ENCODE measurements around the gene A3GALT2. TPM values are rescaled to one million over a fixed set of nuclear protein-coding genes. Genes with fewer than 3 reads are reported as not detected.

Gene A3GALT2
- total RNA-seq, 2 donors from 2014 or later, result 0.24 TPM; not detected in 1

GRCh38 chr1:33286451-33287185 lies 34.3 kb downstream of the A3GALT2 start:
- no peak for DNase-seq (ENCODE audit: low spot score)

DNA sequence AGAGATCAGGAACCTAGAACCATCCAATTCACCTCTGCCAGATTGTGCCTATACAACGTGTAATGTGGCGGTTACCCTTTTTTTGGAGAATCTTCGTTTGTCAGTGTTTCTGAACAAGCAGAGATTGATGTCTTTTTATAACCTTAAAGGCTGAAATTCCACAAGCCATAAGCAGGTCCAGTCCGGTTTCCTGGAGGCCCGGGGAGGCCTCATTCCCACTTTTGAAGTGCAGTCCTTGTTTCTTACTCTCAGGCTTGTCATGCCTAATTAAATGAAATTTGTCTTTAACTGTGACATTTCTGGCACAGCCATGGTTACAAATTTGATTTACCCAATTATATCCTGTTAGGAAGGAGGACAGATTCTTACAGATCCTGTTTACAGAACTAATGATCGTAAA lies 36.8 kb downstream of the A3GALT2 start:
- DNase-seq (ENCODE audit: low spot score), result no peak
- intact Hi-C loops (cut with DNase I), result no loop called here

More at GRCh38 chr1:33286451-33287185, 34.3 kb downstream of the A3GALT2 start:
- intact Hi-C loops (cut with DNase I), result no loop called here

GRCh38 chr1:33282791-33283190 lies 38.1 kb downstream of the A3GALT2 start:
- intact Hi-C loops (cut with DNase I), result no loop called here
- no peak for DNase-seq (ENCODE audit: low spot score)

DNA sequence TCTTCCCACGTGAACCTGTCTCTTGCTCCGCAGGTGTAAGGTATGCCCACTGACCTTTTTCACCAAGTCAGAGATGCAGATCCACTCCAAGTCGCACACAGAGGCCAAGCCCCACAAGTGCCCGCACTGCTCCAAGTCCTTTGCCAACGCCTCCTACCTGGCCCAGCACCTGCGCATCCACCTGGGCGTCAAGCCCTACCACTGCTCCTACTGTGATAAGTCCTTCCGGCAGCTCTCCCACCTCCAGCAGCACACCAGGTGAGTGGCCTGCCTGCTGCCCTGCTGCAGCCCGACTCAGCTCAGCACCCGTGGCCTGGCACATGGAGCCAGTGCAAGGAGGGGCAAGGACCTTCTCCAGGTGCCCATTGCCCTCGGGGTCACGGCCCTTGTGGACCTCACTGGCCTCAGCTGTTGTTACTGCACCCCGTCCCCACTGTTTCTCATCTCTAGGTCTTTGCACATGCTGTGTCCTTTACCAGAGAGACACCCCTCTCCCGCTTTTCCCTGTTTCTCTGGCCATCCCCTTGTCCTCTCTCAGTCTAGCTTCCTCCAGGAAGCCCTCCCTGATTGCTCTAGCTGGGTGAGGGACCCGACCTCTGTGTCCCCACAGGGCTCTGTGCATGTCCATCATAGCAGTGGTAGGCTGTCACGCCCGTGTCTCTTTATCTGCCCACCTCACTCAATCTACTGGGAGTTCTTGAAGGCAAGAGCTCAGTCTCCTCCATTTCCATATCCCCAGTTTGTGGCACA lies 39.2 kb downstream of the A3GALT2 start:
- intact Hi-C loops (cut with DNase I), result no loop called here
- peak; percentile 74 for DNase-seq (ENCODE audit: low spot score)

GRCh38 chr1:33280091-33280661 lies 40.7 kb downstream of the A3GALT2 start:
- DNase-seq (ENCODE audit: low spot score), result peak; percentile 64
- intact Hi-C loops (cut with DNase I), result no loop called here

- peak; percentile 58 for DNase-seq (ENCODE audit: low spot score)
Measured at GRCh38 chr1:33277488-33278084, 43.3 kb downstream of the A3GALT2 start.

DNA sequence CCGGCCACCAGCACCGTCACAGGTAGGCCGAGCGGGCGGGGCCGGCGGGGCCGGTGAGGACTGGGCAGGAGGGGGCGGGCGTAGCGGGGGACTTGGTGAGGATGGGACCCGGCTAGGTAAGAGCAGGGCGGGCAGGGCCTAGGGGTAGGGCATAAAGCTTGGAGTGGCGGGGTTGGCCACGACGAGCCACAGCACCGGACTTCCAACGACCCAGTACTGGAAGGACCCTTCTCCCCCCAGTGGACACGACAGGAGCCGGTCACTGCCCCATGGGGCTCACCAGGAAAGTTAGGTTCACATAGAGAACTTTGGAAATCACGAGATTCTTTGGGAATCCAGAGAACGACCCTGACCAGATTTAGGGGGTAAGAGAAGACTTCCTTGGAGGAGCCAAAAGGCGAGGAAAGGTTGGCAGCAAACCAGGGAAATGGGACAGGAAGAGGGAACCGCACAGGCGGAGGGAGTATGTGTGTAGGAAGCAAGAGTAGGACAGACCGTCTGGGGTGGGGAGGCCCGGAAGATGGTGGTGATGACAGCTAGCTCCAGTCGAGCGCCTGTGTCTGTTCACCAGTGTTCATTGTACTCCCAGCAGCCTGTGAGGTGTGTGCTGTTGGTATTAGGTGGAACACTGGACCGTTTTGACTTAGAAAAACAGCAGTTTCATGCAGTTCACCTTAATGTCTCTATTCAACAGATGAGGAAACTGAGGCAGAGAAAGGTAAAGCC lies 44.2 kb downstream of the A3GALT2 start:
- intact Hi-C loops (cut with DNase I), result no loop called here
- DNase-seq (ENCODE audit: low spot score), result peak; percentile 72

More at GRCh38 chr1:33277488-33278084, 43.3 kb downstream of the A3GALT2 start:
- intact Hi-C loops (cut with DNase I), result no loop called here

GRCh38 chr1:33275706-33276572 lies 45.0 kb downstream of the A3GALT2 start:
- intact Hi-C loops (cut with DNase I), result no loop called here
- peak; percentile 67 for DNase-seq (ENCODE audit: low spot score)

- intact Hi-C loops (cut with DNase I), result no loop called here
- DNase-seq (ENCODE audit: low spot score), result no peak
Measured at GRCh38 chr1:33275195-33275594, 45.7 kb downstream of the A3GALT2 start.

GRCh38 chr1:33274446-33274845 lies 46.5 kb downstream of the A3GALT2 start:
- no peak for DNase-seq (ENCODE audit: low spot score)
- intact Hi-C loops (cut with DNase I), result loop anchor here in 1 of 2 donors (5.0 kb wide), 1 partner anchor 758 kb away; no protein-coding TSS in a partner anchor

- intact Hi-C loops (cut with DNase I), result loop anchor here in 1 of 2 donors (5.0 kb wide), 1 partner anchor 758 kb away; no protein-coding TSS in a partner anchor
- DNase-seq (ENCODE audit: low spot score), result no peak
Measured at GRCh38 chr1:33273961-33274371, 46.9 kb downstream of the A3GALT2 start.

DNA sequence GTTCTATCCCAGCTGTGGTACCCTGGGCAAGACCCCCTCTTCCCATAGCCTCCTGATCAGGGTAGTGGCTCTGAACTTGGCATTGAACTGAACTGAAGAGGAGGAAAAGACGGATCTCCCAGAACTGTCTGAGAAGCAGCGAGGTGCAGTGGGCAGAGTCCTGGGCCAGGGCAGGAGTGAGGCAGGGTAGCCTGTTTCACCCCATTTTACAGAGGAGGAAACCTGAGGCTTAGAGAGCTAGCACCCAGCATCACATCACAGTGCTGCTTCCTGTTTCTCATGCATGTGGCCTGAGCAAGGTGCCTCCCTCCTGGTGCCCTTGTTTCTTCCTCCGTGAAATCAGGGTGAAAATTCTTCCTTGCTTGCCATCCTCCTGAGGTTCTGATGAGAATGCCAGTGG lies 47.5 kb downstream of the A3GALT2 start:
- DNase-seq (ENCODE audit: low spot score), result no peak
- intact Hi-C loops (cut with DNase I), result loop anchor here in 1 of 2 donors (5.0 kb wide), 1 partner anchor 759 kb away; no protein-coding TSS in a partner anchor

DNA sequence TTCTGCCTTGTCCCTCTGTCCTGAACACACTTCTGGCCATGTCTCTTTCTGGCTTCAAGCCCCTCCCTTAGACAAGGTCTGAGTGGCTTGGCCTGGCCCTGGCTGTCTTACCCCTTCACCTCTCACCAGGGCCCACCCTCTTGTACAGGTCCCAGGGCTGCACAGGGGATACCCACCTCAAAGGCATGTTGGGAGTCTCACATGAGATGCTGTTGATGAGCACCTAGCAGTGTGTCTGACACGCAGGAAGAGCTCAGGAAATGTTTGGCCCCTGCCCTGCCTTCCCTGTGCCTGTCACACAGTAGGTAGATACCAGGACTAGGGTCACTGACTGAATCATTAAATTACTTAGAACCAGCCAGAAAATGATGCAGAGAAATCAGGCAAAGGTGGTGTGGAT lies 48.0 kb downstream of the A3GALT2 start:
- DNase-seq (ENCODE audit: low spot score), result no peak
- intact Hi-C loops (cut with DNase I), result loop anchor here in 1 of 2 donors (5.0 kb wide), 1 partner anchor 759 kb away; no protein-coding TSS in a partner anchor

- DNase-seq (ENCODE audit: low spot score), result no peak
- intact Hi-C loops (cut with DNase I), result loop anchor here in 1 of 2 donors (5.0 kb wide), 1 partner anchor 760 kb away; no protein-coding TSS in a partner anchor
Measured at GRCh38 chr1:33272509-33272908, 48.4 kb downstream of the A3GALT2 start.

GRCh38 chr1:33271666-33272505 lies 49.0 kb downstream of the A3GALT2 start:
- intact Hi-C loops (cut with DNase I), result loop anchor here in 1 of 2 donors (5.0 kb wide), 1 partner anchor 760 kb away; no protein-coding TSS in a partner anchor
- no peak for DNase-seq (ENCODE audit: low spot score)

GRCh38 chr1:33270808-33271465 lies 50.0 kb downstream of the A3GALT2 start:
- intact Hi-C loops (cut with DNase I), result loop anchor here in 1 of 2 donors (5.0 kb wide), 1 partner anchor 761 kb away; no protein-coding TSS in a partner anchor
- DNase-seq (ENCODE audit: low spot score), result no peak

All from posterior vena cava (tissue), 2 donors.